ENCODE data around the gene GPC4.

Gene GPC4

GRCh38 chrX:133410550-133410949 lies 4.7 kb downstream of the GPC4 start:
- DNase-seq, result no peak

GRCh38 chrX:133405498-133406185 lies 9.6 kb downstream of the GPC4 start:
- no peak for DNase-seq

GRCh38 chrX:133403984-133404383 lies 11.3 kb downstream of the GPC4 start:
- no peak for DNase-seq

- no peak for DNase-seq
Measured at GRCh38 chrX:133402830-133403625, 12.3 kb downstream of the GPC4 start.

GRCh38 chrX:133402042-133402453 lies 13.2 kb downstream of the GPC4 start:
- no peak for DNase-seq

GRCh38 chrX:133401536-133401935 lies 13.8 kb downstream of the GPC4 start:
- no peak for DNase-seq

GRCh38 chrX:133399411-133399810 lies 15.9 kb downstream of the GPC4 start:
- no peak for DNase-seq

GRCh38 chrX:133394765-133395164 lies 20.5 kb downstream of the GPC4 start:
- no peak for DNase-seq

GRCh38 chrX:133392671-133393070 lies 22.6 kb downstream of the GPC4 start:
- DNase-seq, result no peak

GRCh38 chrX:133391111-133391510 lies 24.2 kb downstream of the GPC4 start:
- DNase-seq, result no peak

- no peak for DNase-seq
Measured at GRCh38 chrX:133390676-133391075, 24.6 kb downstream of the GPC4 start.

GRCh38 chrX:133389975-133390374 lies 25.3 kb downstream of the GPC4 start:
- DNase-seq, result no peak

GRCh38 chrX:133384454-133384853 lies 30.8 kb downstream of the GPC4 start:
- no peak for DNase-seq

- DNase-seq, result no peak
Measured at GRCh38 chrX:133380711-133381619, 34.3 kb downstream of the GPC4 start.

- no peak for DNase-seq
Measured at GRCh38 chrX:133376422-133376821, 38.9 kb downstream of the GPC4 start.

GRCh38 chrX:133375615-133376340 lies 39.5 kb downstream of the GPC4 start:
- no peak for DNase-seq

- DNase-seq, result no peak
Measured at GRCh38 chrX:133374874-133375387, 40.4 kb downstream of the GPC4 start.

- no peak for DNase-seq
Measured at GRCh38 chrX:133373386-133374079, 41.8 kb downstream of the GPC4 start.

GRCh38 chrX:133370696-133371275 lies 44.5 kb downstream of the GPC4 start:
- DNase-seq, result no peak

GRCh38 chrX:133369065-133369464 lies 46.2 kb downstream of the GPC4 start:
- DNase-seq, result no peak

GRCh38 chrX:133366735-133367134 lies 48.6 kb downstream of the GPC4 start:
- DNase-seq, result no peak
